C4-2B (cell line): ENCODE measurements around the gene FAM89A.

Source experiments
- CTCF ChIP-seq: fragments of 450-650 bp; conservative IDR thresholded peaks from 2 replicates; pipeline ENCODE4 v1.5.1; 2017; ENCODE audit warnings: mild to moderate bottlenecking
- ZFX ChIP-seq: fragments of 450-650 bp; IDR thresholded peaks from 2 replicates; pipeline ENCODE4 v1.6.1; 2017

GRCh38 chr1:231062500-231063270 lies 22.6 kb upstream of the FAM89A start:
- TF ChIP-seq CTCF (no peak), ZFX (no peak)
